OCI-LY1 (cell line): ENCODE data around the gene ARF1.

Experiments
- H2AFZ ChIP-seq: fragments of 200-600 bp; sonication (generic), shearing (Covaris generic); 2 replicates; pipeline ENCODE4 v1.6.0; 2014; ENCODE audit warnings: antibody characterized with exemption, mild to moderate bottlenecking, low read length
- H3F3A ChIP-seq: fragments of 200-600 bp; sonication (generic), shearing (Covaris generic); 2 replicates; pipeline ENCODE4 v1.6.0; 2014; ENCODE audit warnings: mild to moderate bottlenecking, antibody characterized with exemption, low read length, moderate library complexity; ENCODE audit not compliant: insufficient read depth
- H3K27ac ChIP-seq: fragments of 200-600 bp; sonication (generic); 2 replicates; pipeline ENCODE4 v1.5.1; 2014; ENCODE audit warnings: low read length, mixed run types, mild to moderate bottlenecking, low read depth; ENCODE audit not compliant: poor library complexity, severe bottlenecking
- H3K27me3 ChIP-seq: fragments of 200-600 bp; sonication (generic); 2 replicates; pipeline ENCODE4 v1.6.0; 2014; ENCODE audit warnings: antibody characterized with exemption, mild to moderate bottlenecking, low read length, moderate library complexity; ENCODE audit not compliant: insufficient read depth
- H3K36me3 ChIP-seq: fragments of 200-600 bp; sonication (generic); 2 replicates; pipeline ENCODE4 v1.6.1; 2014; ENCODE audit warnings: mild to moderate bottlenecking, antibody characterized with exemption, low read length, moderate library complexity, mixed read lengths; ENCODE audit not compliant: insufficient read depth
- H3K4me1 ChIP-seq: fragments of 200-600 bp; sonication (generic); 2 replicates; pipeline ENCODE4 v1.5.1; 2014; ENCODE audit warnings: mild to moderate bottlenecking, low read length, moderate library complexity; ENCODE audit not compliant: insufficient read depth, severe bottlenecking
- H3K4me2 ChIP-seq: fragments of 200-600 bp; sonication (generic), shearing (Covaris generic); 2 replicates; pipeline ENCODE4 v1.6.1; 2014; ENCODE audit warnings: low read length
- H3K4me3 ChIP-seq: fragments of 200-600 bp; sonication (generic); 2 replicates; pipeline ENCODE4 v1.5.1; 2014; ENCODE audit warnings: low read length, low read depth, mild to moderate bottlenecking, mixed read lengths; ENCODE audit not compliant: poor library complexity, severe bottlenecking
- H3K79me2 ChIP-seq: fragments of 200-600 bp; shearing (Covaris generic); 2 replicates; pipeline ENCODE4 v1.6.1; 2016; ENCODE audit warnings: mixed run types, low read length, mixed read lengths; ENCODE audit not compliant: insufficient read depth
- H3K9ac ChIP-seq: fragments of 200-600 bp; sonication (generic), shearing (Covaris generic); 2 replicates; pipeline ENCODE4 v1.6.1; 2014; ENCODE audit warnings: mild to moderate bottlenecking, low read length, mixed read lengths
- H3K9me2 ChIP-seq: fragments of 200-600 bp; sonication (generic), shearing (Covaris generic); 2 replicates; pipeline ENCODE4 v1.6.1; 2014; ENCODE audit warnings: low read depth, mild to moderate bottlenecking, low read length, mixed read lengths
- H3K9me3 ChIP-seq: fragments of 200-600 bp; shearing (Covaris generic); 2 replicates; pipeline ENCODE4 v1.6.1; 2014; ENCODE audit warnings: low read length, mixed read lengths
- H4K20me1 ChIP-seq: fragments of 200-600 bp; sonication (generic), shearing (Covaris generic); 2 replicates; pipeline ENCODE4 v1.6.0; 2016; ENCODE audit warnings: mild to moderate bottlenecking, low read length; ENCODE audit not compliant: insufficient read depth
- EZH2 ChIP-seq: fragments of 200-600 bp; sonication (generic), shearing (Covaris generic); IDR thresholded peaks from 2 replicates; pipeline ENCODE4 v1.8.0; 2017; ENCODE audit warnings: borderline replicate concordance, mixed run types, mild to moderate bottlenecking, antibody characterized with exemption, low read length, moderate library complexity, mixed read lengths
- TF ChIP-seq, protein P1 (sequence below): fragments of 200-600 bp; sonication (generic), shearing (Covaris generic); IDR thresholded peaks from 2 replicates; pipeline ENCODE4 v1.5.1; 2017; ENCODE audit warnings: mild to moderate bottlenecking, antibody characterized with exemption, low read length, moderate library complexity, mixed read lengths

Gene ARF1

DNA sequence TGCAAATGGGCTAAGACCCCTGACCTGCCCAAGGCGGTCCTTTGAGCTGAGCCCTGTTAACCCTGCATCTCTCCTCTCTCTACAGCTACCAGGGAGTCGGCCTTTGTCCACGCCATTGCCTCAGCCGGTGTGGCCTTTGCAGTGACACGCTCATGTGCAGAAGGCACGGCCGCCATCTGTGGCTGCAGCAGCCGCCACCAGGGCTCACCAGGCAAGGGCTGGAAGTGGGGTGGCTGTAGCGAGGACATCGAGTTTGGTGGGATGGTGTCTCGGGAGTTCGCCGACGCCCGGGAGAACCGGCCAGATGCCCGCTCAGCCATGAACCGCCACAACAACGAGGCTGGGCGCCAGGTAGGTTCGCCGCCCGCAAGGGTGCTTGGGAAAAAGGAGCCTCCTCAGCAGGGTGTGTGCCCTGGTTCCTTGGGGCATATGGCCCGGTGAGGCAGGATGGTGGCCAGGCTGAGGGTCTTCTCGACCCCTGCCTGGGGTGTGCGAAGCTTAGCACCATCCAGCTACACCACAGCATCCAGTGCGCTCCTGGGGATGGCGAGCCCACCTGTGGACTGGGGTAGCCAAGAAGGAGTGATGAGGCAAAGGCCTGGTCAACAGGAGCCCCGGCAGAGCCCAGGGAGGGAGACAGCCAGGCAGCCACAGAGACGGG lies 31.8 kb upstream of the ARF1 start:
- Histone ChIP-seq H3K36me3 (no peaks in the 10 kb centered on the region), H3K4me3 (no peak overlapping the region), H3K4me2 (no peak overlapping the region), H3F3A (no peaks in the 10 kb centered on the region), H3K27ac (no peak overlapping the region), H3K79me2 (no peaks in the 10 kb centered on the region), H3K9ac (no peak overlapping the region), H3K9me2 (no peaks in the 10 kb centered on the region), H3K27me3 (no peaks in the 10 kb centered on the region), H3K4me1 (no peaks in the 10 kb centered on the region), H4K20me1 (no peaks in the 10 kb centered on the region), H2AFZ (no peak overlapping the region), H3K9me3 (no peaks in the 10 kb centered on the region)
- TF ChIP-seq, protein P1, sequence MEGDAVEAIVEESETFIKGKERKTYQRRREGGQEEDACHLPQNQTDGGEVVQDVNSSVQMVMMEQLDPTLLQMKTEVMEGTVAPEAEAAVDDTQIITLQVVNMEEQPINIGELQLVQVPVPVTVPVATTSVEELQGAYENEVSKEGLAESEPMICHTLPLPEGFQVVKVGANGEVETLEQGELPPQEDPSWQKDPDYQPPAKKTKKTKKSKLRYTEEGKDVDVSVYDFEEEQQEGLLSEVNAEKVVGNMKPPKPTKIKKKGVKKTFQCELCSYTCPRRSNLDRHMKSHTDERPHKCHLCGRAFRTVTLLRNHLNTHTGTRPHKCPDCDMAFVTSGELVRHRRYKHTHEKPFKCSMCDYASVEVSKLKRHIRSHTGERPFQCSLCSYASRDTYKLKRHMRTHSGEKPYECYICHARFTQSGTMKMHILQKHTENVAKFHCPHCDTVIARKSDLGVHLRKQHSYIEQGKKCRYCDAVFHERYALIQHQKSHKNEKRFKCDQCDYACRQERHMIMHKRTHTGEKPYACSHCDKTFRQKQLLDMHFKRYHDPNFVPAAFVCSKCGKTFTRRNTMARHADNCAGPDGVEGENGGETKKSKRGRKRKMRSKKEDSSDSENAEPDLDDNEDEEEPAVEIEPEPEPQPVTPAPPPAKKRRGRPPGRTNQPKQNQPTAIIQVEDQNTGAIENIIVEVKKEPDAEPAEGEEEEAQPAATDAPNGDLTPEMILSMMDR = no peak
- no peak for TF ChIP-seq EZH2

DNA sequence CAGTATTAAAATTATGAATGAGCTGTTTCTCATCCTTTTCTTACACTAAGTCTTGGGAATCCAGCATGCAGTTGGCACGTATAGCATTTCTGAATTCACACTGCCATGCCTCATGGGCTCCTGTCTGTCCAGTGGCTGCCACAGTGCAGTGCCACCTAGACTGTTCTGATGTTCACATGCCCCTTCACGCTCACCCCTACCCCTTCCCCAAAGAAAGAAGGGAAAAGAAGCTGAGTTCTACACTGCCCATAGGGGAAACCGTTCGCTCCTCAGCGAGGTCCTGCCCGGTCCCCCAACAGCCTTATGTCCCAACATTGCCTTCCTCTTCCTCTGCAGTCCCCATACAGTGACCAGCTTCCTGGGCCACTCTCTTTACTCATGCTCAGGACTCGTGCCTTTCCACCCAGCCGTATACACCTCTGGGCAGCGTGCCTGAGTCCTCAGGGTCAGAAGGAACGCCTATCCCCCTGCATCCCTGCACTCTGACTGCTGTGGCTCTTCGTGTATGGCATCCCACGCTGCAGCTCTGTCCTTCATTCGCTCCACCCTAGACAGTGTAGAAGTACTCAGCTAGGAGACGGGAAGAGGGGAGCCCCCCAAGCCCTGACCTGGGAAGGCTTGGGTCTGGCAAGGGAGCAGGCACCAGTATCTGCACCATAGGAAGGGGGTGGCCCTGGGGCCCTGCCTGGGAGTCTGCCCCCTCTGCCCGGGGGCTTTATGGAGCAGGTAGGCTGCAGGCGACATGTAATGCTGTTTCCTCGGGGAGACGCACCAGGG lies 24.1 kb upstream of the ARF1 start:
- Histone ChIP-seq H3K27me3 (no peaks in the 10 kb centered on the region), H3K4me1 (no peaks in the 10 kb centered on the region), H3K4me2 (no peak overlapping the region), H3K27ac (no peak overlapping the region), H3K9me2 (no peaks in the 10 kb centered on the region), H3K79me2 (no peaks in the 10 kb centered on the region), H3K9me3 (no peaks in the 10 kb centered on the region), H2AFZ (no peak overlapping the region), H3K9ac (no peak overlapping the region), H3K4me3 (no peak overlapping the region), H3K36me3 (no peaks in the 10 kb centered on the region), H3F3A (no peaks in the 10 kb centered on the region), H4K20me1 (no peaks in the 10 kb centered on the region)
- TF ChIP-seq, protein P1 = no peak
- TF ChIP-seq EZH2 = no peak

DNA sequence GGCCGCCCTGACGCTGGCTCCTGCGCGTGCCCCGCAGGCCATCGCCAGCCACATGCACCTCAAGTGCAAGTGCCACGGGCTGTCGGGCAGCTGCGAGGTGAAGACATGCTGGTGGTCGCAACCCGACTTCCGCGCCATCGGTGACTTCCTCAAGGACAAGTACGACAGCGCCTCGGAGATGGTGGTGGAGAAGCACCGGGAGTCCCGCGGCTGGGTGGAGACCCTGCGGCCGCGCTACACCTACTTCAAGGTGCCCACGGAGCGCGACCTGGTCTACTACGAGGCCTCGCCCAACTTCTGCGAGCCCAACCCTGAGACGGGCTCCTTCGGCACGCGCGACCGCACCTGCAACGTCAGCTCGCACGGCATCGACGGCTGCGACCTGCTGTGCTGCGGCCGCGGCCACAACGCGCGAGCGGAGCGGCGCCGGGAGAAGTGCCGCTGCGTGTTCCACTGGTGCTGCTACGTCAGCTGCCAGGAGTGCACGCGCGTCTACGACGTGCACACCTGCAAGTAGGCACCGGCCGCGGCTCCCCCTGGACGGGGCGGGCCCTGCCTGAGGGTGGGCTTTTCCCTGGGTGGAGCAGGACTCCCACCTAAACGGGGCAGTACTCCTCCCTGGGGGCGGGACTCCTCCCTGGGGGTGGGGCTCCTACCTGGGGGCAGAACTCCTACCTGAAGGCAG lies 23.4 kb upstream of the ARF1 start:
- Histone ChIP-seq H3K4me3 (no peak overlapping the region), H3K27me3 (no peaks in the 10 kb centered on the region), H3K4me2 (no peak overlapping the region), H3K27ac (no peak overlapping the region), H3K9me2 (no peaks in the 10 kb centered on the region), H3K36me3 (no peaks in the 10 kb centered on the region), H4K20me1 (no peaks in the 10 kb centered on the region), H2AFZ (no peak overlapping the region), H3K4me1 (no peaks in the 10 kb centered on the region), H3K9me3 (no peaks in the 10 kb centered on the region), H3K79me2 (no peaks in the 10 kb centered on the region), H3K9ac (no peak overlapping the region), H3F3A (no peaks in the 10 kb centered on the region)
- TF ChIP-seq, protein P1 = no peak
- TF ChIP-seq EZH2 = no peak
